SJCRH30 (cell line): ENCODE data around the gene FAM107B. TPM values are rescaled to one million over a fixed set of nuclear protein-coding genes. Genes with fewer than 3 reads are reported as not detected.
"Not testable (repeated sequence)": the region's sequence is repeated elsewhere in the genome, so short reads cannot be mapped to it uniquely, and the experiment has no call there.

Experiments
- DNase-seq, 2 experiments: peaks; one replicate each; pipeline ENCODE4 v3.0.0-alpha.2; 2015 to 2020
- H3K27ac ChIP-seq: fragments of 250-450 bp; sonication (Bioruptor Pico); 2 replicates; pipeline ENCODE4 v1.5.1; 2020; ENCODE audit warnings: mild to moderate bottlenecking, moderate library complexity
- H3K27me3 ChIP-seq: fragments of 250-450 bp; sonication (Bioruptor Pico); 2 replicates; pipeline ENCODE4 v1.5.1; 2020; ENCODE audit warnings: mild to moderate bottlenecking, moderate library complexity
- H3K36me3 ChIP-seq: fragments of 250-450 bp; sonication (Bioruptor Pico); 2 replicates; pipeline ENCODE4 v1.5.1; 2020; ENCODE audit warnings: mild to moderate bottlenecking, moderate library complexity
- H3K4me1 ChIP-seq: fragments of 250-450 bp; sonication (Bioruptor Pico); 2 replicates; pipeline ENCODE4 v1.5.1; 2020; ENCODE audit warnings: mild to moderate bottlenecking, moderate library complexity
- H3K4me3 ChIP-seq: fragments of 250-450 bp; sonication (Bioruptor Pico); 2 replicates; pipeline ENCODE4 v1.5.1; 2020; ENCODE audit warnings: mild to moderate bottlenecking, moderate library complexity
- H3K9me3 ChIP-seq: fragments of 250-450 bp; sonication (Bioruptor Pico); replicated peaks from 2 replicates; pipeline ENCODE4 v1.5.1; 2020; ENCODE audit warnings: mild to moderate bottlenecking, moderate library complexity
- total RNA-seq: library from RNA; depleted of rRNA; stranded (reverse); fragments of >200 nt; shearing (Covaris generic); gene quantifications from 2 replicates; pipeline ENCODE4 v1.2.3, GENCODE V29; 2014

FAM107B gene
- total RNA-seq, 1 experiment from 2014 or later, result 21.7 TPM

GRCh38 chr10:14659626-14660196 is 115.0 kb downstream of the FAM107B start:
- DNase-seq, result no peak
- H3K27ac ChIP-seq, result no peak overlapping the region
- no peaks in the 10 kb centered on the region for H3K36me3 ChIP-seq
- peaks cover 1% of the 10 kb centered on the region; the same call in 1 of the 2 replicates for H3K4me1 ChIP-seq
- no peaks in the 10 kb centered on the region for H3K9me3 ChIP-seq
- H3K4me3 ChIP-seq, result no peak overlapping the region
- no peaks in the 10 kb centered on the region for H3K27me3 ChIP-seq

- H3K4me1 ChIP-seq, H3K9me3 ChIP-seq, H3K27me3 ChIP-seq, H3K27ac ChIP-seq, DNase-seq, H3K36me3 ChIP-seq, H3K4me3 ChIP-seq: not testable (repeated sequence)
These were observed 115.6 kb downstream of the FAM107B start for GRCh38 chr10:14659137-14659536.

DNA sequence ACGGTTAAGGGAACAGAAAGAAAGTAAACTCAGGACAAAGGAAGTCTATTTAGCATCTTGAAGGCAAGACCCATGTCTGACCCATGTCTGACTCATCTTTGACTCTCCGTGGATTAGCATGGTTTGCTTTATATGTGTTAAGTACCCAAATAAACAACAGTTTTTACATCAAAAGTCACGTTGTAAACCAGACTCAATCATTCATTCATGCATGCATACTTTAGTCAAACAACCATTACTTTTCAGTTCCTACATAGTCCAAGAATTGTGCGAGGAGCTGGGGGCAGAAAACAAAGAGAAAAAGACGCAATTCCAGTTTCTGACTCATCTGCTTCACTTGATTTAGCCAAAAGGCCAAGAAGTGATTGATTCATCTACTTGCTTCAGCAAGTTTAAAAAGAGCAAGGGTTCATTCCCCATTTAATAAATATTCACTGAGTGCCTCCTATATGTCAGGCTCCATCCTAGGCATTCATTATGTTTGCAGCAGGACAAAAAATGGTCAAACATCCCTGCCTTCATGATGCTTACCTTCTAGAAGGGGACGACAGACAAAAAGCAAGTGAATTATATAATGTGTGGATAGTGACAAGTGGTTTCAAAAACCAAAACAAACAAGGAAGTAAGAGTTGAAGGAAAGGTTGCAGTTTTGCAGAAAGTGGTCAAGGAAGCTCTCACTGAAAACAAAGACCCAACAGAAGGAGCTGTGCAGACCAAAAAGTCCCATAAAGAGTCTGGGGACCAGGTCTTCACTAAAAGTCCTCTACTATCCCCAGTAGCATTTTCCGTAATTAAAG is 116.2 kb downstream of the FAM107B start:
- H3K36me3 ChIP-seq, result no peaks in the 10 kb centered on the region
- no peak overlapping the region for H3K27ac ChIP-seq
- DNase-seq, result no peak
- H3K9me3 ChIP-seq, result no peaks in the 10 kb centered on the region
- H3K4me3 ChIP-seq, result no peak overlapping the region
- H3K27me3 ChIP-seq, result no peaks in the 10 kb centered on the region
- peaks cover 9% of the 10 kb centered on the region; the same call in 1 of the 2 replicates for H3K4me1 ChIP-seq

- no peak overlapping the region for H3K4me3 ChIP-seq
- no peaks in the 10 kb centered on the region for H3K27me3 ChIP-seq
- H3K4me1 ChIP-seq, result peaks cover 11% of the 10 kb centered on the region; the same call in 1 of the 2 replicates
- H3K36me3 ChIP-seq, result no peaks in the 10 kb centered on the region
- no peaks in the 10 kb centered on the region for H3K9me3 ChIP-seq
- DNase-seq, result no peak
- no peak overlapping the region for H3K27ac ChIP-seq
These were observed 118.5 kb downstream of the FAM107B start for GRCh38 chr10:14656052-14656730.

DNA sequence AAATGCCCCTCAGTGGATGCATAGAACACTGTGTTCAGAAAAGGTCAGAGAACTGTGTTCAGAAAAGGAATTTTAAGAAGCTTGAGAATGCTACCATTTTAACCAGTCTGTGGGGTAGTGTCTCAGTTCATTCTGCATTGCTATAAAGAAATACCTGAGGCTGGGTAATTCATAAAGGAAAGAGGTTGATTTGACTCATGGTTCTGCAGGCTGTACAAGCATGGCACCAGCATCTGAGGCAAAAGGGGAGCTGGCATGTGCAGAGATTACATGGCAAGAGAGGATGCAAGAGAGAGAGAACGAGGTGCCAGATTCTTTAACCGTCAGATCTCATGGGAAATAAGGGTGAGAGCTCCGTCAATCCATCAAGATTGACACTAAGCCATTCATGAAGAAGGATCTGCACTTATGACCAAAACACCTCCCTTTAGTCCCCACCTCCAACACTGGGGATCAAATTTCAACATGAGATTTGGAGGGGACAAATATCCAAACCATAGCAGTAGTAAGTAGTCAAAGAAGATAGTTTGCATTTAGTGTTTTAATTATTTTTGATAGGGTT is 119.8 kb downstream of the FAM107B start:
- H3K4me1 ChIP-seq, result peaks cover 11% of the 10 kb centered on the region; the same call in 1 of the 2 replicates
- no peaks in the 10 kb centered on the region for H3K9me3 ChIP-seq
- DNase-seq, result no peak
- H3K36me3 ChIP-seq, result no peaks in the 10 kb centered on the region
- H3K4me3 ChIP-seq, result no peak overlapping the region
- H3K27ac ChIP-seq, result no peak overlapping the region
- H3K27me3 ChIP-seq, result no peaks in the 10 kb centered on the region

GRCh38 chr10:14653271-14654161 is 121.2 kb downstream of the FAM107B start:
- Histone ChIP-seq H3K36me3 (no peaks in the 10 kb centered on the region), H3K9me3 (no peaks in the 10 kb centered on the region), H3K27me3 (no peaks in the 10 kb centered on the region), H3K27ac (no peak overlapping the region), H3K4me1 (peaks cover 11% of the 10 kb centered on the region; the same call in 1 of the 2 replicates), H3K4me3 (no peak overlapping the region)
- peak; percentile 28 to 49 for DNase-seq

DNA sequence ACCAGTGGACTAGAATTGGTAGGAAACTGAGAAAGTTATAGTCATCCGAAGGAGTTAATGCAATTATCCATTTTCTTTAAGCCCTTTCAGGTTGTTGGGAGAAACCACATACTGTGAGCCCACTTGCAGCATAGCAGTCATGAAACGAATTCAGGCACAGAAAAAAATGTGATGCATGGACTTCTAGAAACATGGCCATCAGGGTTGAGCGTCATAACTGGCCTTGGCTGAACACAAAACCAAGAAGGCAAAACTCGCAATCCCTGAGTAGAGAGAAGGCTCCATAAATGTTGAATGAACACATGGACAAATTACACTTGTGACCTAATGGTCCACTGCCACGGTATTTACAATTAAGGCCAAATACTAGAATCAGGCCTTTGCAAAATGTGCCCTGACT is 121.9 kb downstream of the FAM107B start:
- no peak for DNase-seq
- Histone ChIP-seq H3K27ac (no peak overlapping the region), H3K27me3 (no peaks in the 10 kb centered on the region), H3K4me3 (no peak overlapping the region), H3K4me1 (peaks cover 11% of the 10 kb centered on the region; the same call in 1 of the 2 replicates), H3K36me3 (no peaks in the 10 kb centered on the region), H3K9me3 (no peaks in the 10 kb centered on the region)

DNA sequence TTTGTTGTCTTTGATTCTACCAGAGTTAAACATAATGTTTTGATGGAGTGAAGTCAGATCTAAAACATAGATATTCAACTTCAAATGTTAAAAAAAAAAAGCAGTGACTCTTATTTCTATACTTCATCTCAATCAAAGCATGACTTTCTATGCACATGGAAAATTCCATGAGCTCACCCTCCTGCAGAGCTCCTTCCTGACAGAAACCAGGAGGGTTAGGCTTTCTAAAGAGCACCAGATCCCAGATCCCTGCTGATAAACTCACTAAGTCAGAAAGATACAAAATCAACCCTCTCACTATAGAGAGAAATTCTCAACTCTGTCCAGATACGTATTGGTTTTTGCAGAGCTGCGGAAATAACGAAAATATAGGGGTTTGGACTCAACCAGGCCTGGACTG is 122.6 kb downstream of the FAM107B start:
- Histone ChIP-seq H3K9me3 (no peaks in the 10 kb centered on the region), H3K36me3 (no peaks in the 10 kb centered on the region), H3K4me1 (peaks cover 11% of the 10 kb centered on the region; the same call in 1 of the 2 replicates), H3K27ac (no peak overlapping the region), H3K4me3 (no peak overlapping the region), H3K27me3 (no peaks in the 10 kb centered on the region)
- DNase-seq, result no peak

GRCh38 chr10:14649739-14650138 is 125.0 kb downstream of the FAM107B start:
- no peak for DNase-seq
- no peaks in the 10 kb centered on the region for H3K36me3 ChIP-seq
- no peak overlapping the region for H3K27ac ChIP-seq
- H3K27me3 ChIP-seq, result no peaks in the 10 kb centered on the region
- peaks cover 10% of the 10 kb centered on the region; the same call in 1 of the 2 replicates for H3K4me1 ChIP-seq
- H3K9me3 ChIP-seq, result no peaks in the 10 kb centered on the region
- no peak overlapping the region for H3K4me3 ChIP-seq

- no peaks in the 10 kb centered on the region for H3K9me3 ChIP-seq
- H3K4me3 ChIP-seq, result no peak overlapping the region
- H3K4me1 ChIP-seq, result peaks cover 4% of the 10 kb centered on the region; the same call in 1 of the 2 replicates
- H3K27me3 ChIP-seq, result no peaks in the 10 kb centered on the region
- no peak overlapping the region for H3K27ac ChIP-seq
- DNase-seq, result no peak
- H3K36me3 ChIP-seq, result no peaks in the 10 kb centered on the region
These were observed 125.8 kb downstream of the FAM107B start for GRCh38 chr10:14648946-14649345.

GRCh38 chr10:14648005-14648765 is 126.5 kb downstream of the FAM107B start:
- H3K9me3 ChIP-seq, result no peaks in the 10 kb centered on the region
- no peak overlapping the region for H3K27ac ChIP-seq
- peak in 1 of 2 experiments; percentile 19 for DNase-seq
- H3K4me1 ChIP-seq, result no peaks in the 10 kb centered on the region
- H3K36me3 ChIP-seq, result no peaks in the 10 kb centered on the region
- no peak overlapping the region for H3K4me3 ChIP-seq
- H3K27me3 ChIP-seq, result no peaks in the 10 kb centered on the region

GRCh38 chr10:14645239-14645960 is 129.3 kb downstream of the FAM107B start:
- Histone ChIP-seq H3K4me1 (no peaks in the 10 kb centered on the region), H3K36me3 (no peaks in the 10 kb centered on the region), H3K27ac (no peak overlapping the region), H3K4me3 (no peak overlapping the region), H3K9me3 (no peaks in the 10 kb centered on the region), H3K27me3 (no peaks in the 10 kb centered on the region)
- DNase-seq, result no peak

- Histone ChIP-seq H3K27me3 (no peaks in the 10 kb centered on the region), H3K27ac (no peak overlapping the region), H3K9me3 (no peaks in the 10 kb centered on the region), H3K4me1 (no peaks in the 10 kb centered on the region), H3K4me3 (no peak overlapping the region), H3K36me3 (no peaks in the 10 kb centered on the region)
- no peak for DNase-seq
These were observed 135.1 kb downstream of the FAM107B start for GRCh38 chr10:14639637-14640036.
